ENCODE measurements around the gene WWP2. TPM values are rescaled to one million over a fixed set of nuclear protein-coding genes. Genes with fewer than 3 reads are reported as not detected.
"Not testable (repeated sequence)": the region's sequence is repeated elsewhere in the genome, so short reads cannot be mapped to it uniquely, and the experiment has no call there.

Gene WWP2
- total and polyA plus RNA-seq, 2 experiments from 2014 or later = 19.9 to 23.1 TPM

- Histone ChIP-seq H3K9me3 (ENCODE audit: low read depth) (no peaks in the 10 kb centered on the region), H3K4me1 (ENCODE audit: insufficient read depth) (peaks cover 13% of the 10 kb centered on the region), H3K4me2 (no peak overlapping the region), H3K4me3 (no peak overlapping the region), H3K79me2 (no peaks in the 10 kb centered on the region), H3K27ac (peak overlapping the region; percentile 84), H4K20me1 (ENCODE audit: insufficient read depth, poor library complexity, severe bottlenecking) (no peaks in the 10 kb centered on the region), H3K36me3 (replicated peaks; ENCODE audit: insufficient read depth, low read depth) (no peaks in the 10 kb centered on the region), H2AFZ (no peak overlapping the region), H3K27me3 (no peaks in the 10 kb centered on the region), H3K9me2 (replicated peaks; ENCODE audit: insufficient read depth) (no peaks in the 10 kb centered on the region)
- peak; percentile 40 for DNase-seq (ENCODE audit: low spot score)
- 88% methylated on average over 11 of the region's 11 CpGs for WGBS (ENCODE audit: low lambda C conversion rate, missing lambda C conversion rate)
- TF ChIP-seq EZH2phosphoT487 (IDR thresholded peaks at IDR 0.05; ENCODE audit: low read depth, severe bottlenecking, unreplicated experiment) (no peak), EZH2 (IDR thresholded peaks at IDR 0.05; ENCODE audit: borderline replicate concordance) (no peak)
Measured at GRCh38 chr16:69822174-69822935, 60.2 kb downstream of the WWP2 start.

GRCh38 chr16:69823831-69824563, 61.9 kb downstream of the WWP2 start:
- no peaks in the 10 kb centered on the region for H3K9me2 ChIP-seq (replicated peaks; ENCODE audit: insufficient read depth)
- TF ChIP-seq EZH2 (IDR thresholded peaks at IDR 0.05; ENCODE audit: borderline replicate concordance) = no peak
- TF ChIP-seq EZH2phosphoT487 (IDR thresholded peaks at IDR 0.05; ENCODE audit: low read depth, severe bottlenecking, unreplicated experiment) = no peak
- TF ChIP-seq CTCF (IDR thresholded peaks at IDR 0.05; ENCODE audit: poor library complexity) = no peak
- DNase-seq (ENCODE audit: low spot score) = no peak
- H3K4me2 ChIP-seq = no peak overlapping the region
- peaks cover 13% of the 10 kb centered on the region for H3K4me1 ChIP-seq (ENCODE audit: insufficient read depth)
- H3K36me3 ChIP-seq (replicated peaks; ENCODE audit: insufficient read depth, low read depth) = no peaks in the 10 kb centered on the region
- no peak overlapping the region for H3K27ac ChIP-seq
- H2AFZ ChIP-seq = no peak overlapping the region
- H4K20me1 ChIP-seq (ENCODE audit: insufficient read depth, poor library complexity, severe bottlenecking) = no peaks in the 10 kb centered on the region
- WGBS (ENCODE audit: low lambda C conversion rate, missing lambda C conversion rate) = 88% methylated on average over 10 of the region's 10 CpGs
- no peak overlapping the region for H3K4me3 ChIP-seq
- H3K27me3 ChIP-seq = no peaks in the 10 kb centered on the region
- H3K79me2 ChIP-seq = no peaks in the 10 kb centered on the region
- H3K9me3 ChIP-seq (ENCODE audit: low read depth) = no peaks in the 10 kb centered on the region

GRCh38 chr16:69824564-69825142, 62.5 kb downstream of the WWP2 start:
- not testable (repeated sequence) for H3K79me2 ChIP-seq; H4K20me1 ChIP-seq (ENCODE audit: insufficient read depth, poor library complexity, severe bottlenecking); DNase-seq (ENCODE audit: low spot score); H3K4me3 ChIP-seq; H3K9me3 ChIP-seq (ENCODE audit: low read depth); H3K27me3 ChIP-seq; H2AFZ ChIP-seq; H3K36me3 ChIP-seq (replicated peaks; ENCODE audit: insufficient read depth, low read depth); H3K4me2 ChIP-seq; H3K9me2 ChIP-seq (replicated peaks; ENCODE audit: insufficient read depth)
- H3K27ac ChIP-seq = peak overlapping the region; percentile 49
- peaks cover 15% of the 10 kb centered on the region for H3K4me1 ChIP-seq (ENCODE audit: insufficient read depth)
- WGBS (ENCODE audit: low lambda C conversion rate, missing lambda C conversion rate) = 94% methylated on average over 4 of the region's 4 CpGs

GRCh38 chr16:69827524-69827923, 65.4 kb downstream of the WWP2 start:
- Histone ChIP-seq H3K36me3 (replicated peaks; ENCODE audit: insufficient read depth, low read depth) (no peaks in the 10 kb centered on the region), H3K9me3 (ENCODE audit: low read depth) (no peaks in the 10 kb centered on the region), H3K9me2 (replicated peaks; ENCODE audit: insufficient read depth) (no peaks in the 10 kb centered on the region), H3K4me2 (no peak overlapping the region), H3K27me3 (no peaks in the 10 kb centered on the region), H2AFZ (no peak overlapping the region), H3K79me2 (no peaks in the 10 kb centered on the region), H3K4me3 (no peak overlapping the region), H3K4me1 (ENCODE audit: insufficient read depth) (peaks cover 23% of the 10 kb centered on the region), H4K20me1 (ENCODE audit: insufficient read depth, poor library complexity, severe bottlenecking) (no peaks in the 10 kb centered on the region), H3K27ac (peak overlapping the region; percentile 49)
- 67% methylated on average over 5 of the region's 5 CpGs for WGBS (ENCODE audit: low lambda C conversion rate, missing lambda C conversion rate)
- DNase-seq (ENCODE audit: low spot score) = no peak
- TF ChIP-seq CTCF (IDR thresholded peaks at IDR 0.05; ENCODE audit: poor library complexity) (no peak), EZH2 (IDR thresholded peaks at IDR 0.05; ENCODE audit: borderline replicate concordance) (no peak), EZH2phosphoT487 (IDR thresholded peaks at IDR 0.05; ENCODE audit: low read depth, severe bottlenecking, unreplicated experiment) (no peak)
